ENCODE data around the gene ZSCAN10. TPM values are rescaled to one million over a fixed set of nuclear protein-coding genes. Genes with fewer than 3 reads are reported as not detected.
"Not testable (repeated sequence)": the region's sequence is repeated elsewhere in the genome, so short reads cannot be mapped to it uniquely, and the experiment has no call there.

The ZSCAN10 gene
- total RNA-seq, 2 donors from 2014 or later, result 0.34 to 0.45 TPM

- Mint-ChIP-seq H3K9me3 (no peaks in the 10 kb centered on the region), H3K27ac (no peak overlapping the region), H3K4me3 (no peak overlapping the region), H3K4me1 (peaks cover 4% of the 10 kb centered on the region), H3K27me3 (no peaks in the 10 kb centered on the region), H3K36me3 (ENCODE audit: low read depth) (peaks cover 26% of the 10 kb centered on the region)
- no peak for ATAC-seq (replicated peaks)
Observed at GRCh38 chr16:3140603-3141427, 41.7 kb upstream of the ZSCAN10 start.

- H3K27ac Mint-ChIP-seq; H3K27me3 Mint-ChIP-seq; H3K9me3 Mint-ChIP-seq; H3K4me1 Mint-ChIP-seq; H3K4me3 Mint-ChIP-seq; ATAC-seq (replicated peaks): not testable (repeated sequence)
- peaks cover 28% of the 10 kb centered on the region for H3K36me3 Mint-ChIP-seq (ENCODE audit: low read depth)
Observed at GRCh38 chr16:3139561-3139960, 40.5 kb upstream of the ZSCAN10 start.

GRCh38 chr16:3138823-3139426, 39.8 kb upstream of the ZSCAN10 start:
- no peaks in the 10 kb centered on the region for H3K9me3 Mint-ChIP-seq
- no peak for ATAC-seq (replicated peaks)
- no peak overlapping the region for H3K4me3 Mint-ChIP-seq
- H3K27ac Mint-ChIP-seq, result no peak overlapping the region
- no peaks in the 10 kb centered on the region for H3K27me3 Mint-ChIP-seq
- H3K4me1 Mint-ChIP-seq, result peaks cover 4% of the 10 kb centered on the region
- peaks cover 32% of the 10 kb centered on the region for H3K36me3 Mint-ChIP-seq (ENCODE audit: low read depth)

GRCh38 chr16:3138342-3138741, 39.2 kb upstream of the ZSCAN10 start:
- peaks cover 4% of the 10 kb centered on the region for H3K4me1 Mint-ChIP-seq
- H3K27ac Mint-ChIP-seq, result no peak overlapping the region
- H3K4me3 Mint-ChIP-seq, result no peak overlapping the region
- H3K36me3 Mint-ChIP-seq (ENCODE audit: low read depth), result peaks cover 36% of the 10 kb centered on the region
- ATAC-seq (replicated peaks), result no peak
- H3K27me3 Mint-ChIP-seq, result no peaks in the 10 kb centered on the region
- no peaks in the 10 kb centered on the region for H3K9me3 Mint-ChIP-seq

- Mint-ChIP-seq H3K9me3 (no peaks in the 10 kb centered on the region), H3K27ac (no peak overlapping the region), H3K4me3 (no peak overlapping the region), H3K36me3 (ENCODE audit: low read depth) (peaks cover 39% of the 10 kb centered on the region), H3K4me1 (peaks cover under 1% of the 10 kb centered on the region), H3K27me3 (no peaks in the 10 kb centered on the region)
- ATAC-seq (replicated peaks), result no peak
Observed at GRCh38 chr16:3137267-3137666, 38.2 kb upstream of the ZSCAN10 start.

GRCh38 chr16:3135126-3135715, 36.1 kb upstream of the ZSCAN10 start:
- Mint-ChIP-seq H3K27me3 (no peaks in the 10 kb centered on the region), H3K4me1 (no peaks in the 10 kb centered on the region)

GRCh38 chr16:3134338-3135125, 35.4 kb upstream of the ZSCAN10 start, which contains the start of gene ZNF213:
Gene ZNF213 (plus strand): TSS chr16:3135029. CDS start chr16:3137281, 2,252 bp downstream.
- peak; percentile 97 for ATAC-seq (replicated peaks)

More at GRCh38 chr16:3135126-3135715, 36.1 kb upstream of the ZSCAN10 start:
- H3K9me3 Mint-ChIP-seq, result no peaks in the 10 kb centered on the region
- peak; percentile 59 for ATAC-seq (replicated peaks)
- peak overlapping the region; percentile 89 for H3K27ac Mint-ChIP-seq
- peaks cover 41% of the 10 kb centered on the region for H3K36me3 Mint-ChIP-seq (ENCODE audit: low read depth)
- peak overlapping the region; percentile 86 for H3K4me3 Mint-ChIP-seq

GRCh38 chr16:3133844-3134243, 34.8 kb upstream of the ZSCAN10 start:
- Mint-ChIP-seq H3K9me3 (no peaks in the 10 kb centered on the region), H3K27ac (peak overlapping the region; percentile 89), H3K36me3 (ENCODE audit: low read depth) (peaks cover 45% of the 10 kb centered on the region), H3K27me3 (no peaks in the 10 kb centered on the region), H3K4me1 (peaks cover 5% of the 10 kb centered on the region), H3K4me3 (peak overlapping the region; percentile 86)
- no peak for ATAC-seq (replicated peaks)

More at GRCh38 chr16:3134338-3135125, 35.4 kb upstream of the ZSCAN10 start, which contains the start of gene ZNF213:
- Mint-ChIP-seq H3K9me3 (no peaks in the 10 kb centered on the region), H3K36me3 (ENCODE audit: low read depth) (peaks cover 43% of the 10 kb centered on the region), H3K27me3 (no peaks in the 10 kb centered on the region), H3K4me1 (peaks cover 4% of the 10 kb centered on the region), H3K27ac (peak within 1 kb of the TSS; percentile 89), H3K4me3 (peak within 1 kb of the TSS; percentile 86)

- no peaks in the 10 kb centered on the region for H3K27me3 Mint-ChIP-seq
- H3K4me1 Mint-ChIP-seq, result peaks cover 7% of the 10 kb centered on the region
- H3K27ac Mint-ChIP-seq, result no peak overlapping the region
- H3K4me3 Mint-ChIP-seq, result no peak overlapping the region
- ATAC-seq (replicated peaks), result no peak
- H3K9me3 Mint-ChIP-seq, result no peaks in the 10 kb centered on the region
- H3K36me3 Mint-ChIP-seq (ENCODE audit: low read depth), result peaks cover 53% of the 10 kb centered on the region
Observed at GRCh38 chr16:3131755-3132377, 32.8 kb upstream of the ZSCAN10 start.

GRCh38 chr16:3129137-3130131, 30.3 kb upstream of the ZSCAN10 start:
- peak overlapping the region; percentile 71 for H3K27ac Mint-ChIP-seq
- H3K4me1 Mint-ChIP-seq, result peaks cover 16% of the 10 kb centered on the region
- peak overlapping the region; percentile 87 for H3K4me3 Mint-ChIP-seq
- no peaks in the 10 kb centered on the region for H3K27me3 Mint-ChIP-seq
- no peaks in the 10 kb centered on the region for H3K9me3 Mint-ChIP-seq
- peaks cover 55% of the 10 kb centered on the region for H3K36me3 Mint-ChIP-seq (ENCODE audit: low read depth)
- peak; percentile 79 for ATAC-seq (replicated peaks)

- Mint-ChIP-seq H3K36me3 (ENCODE audit: low read depth) (peaks cover 42% of the 10 kb centered on the region), H3K27me3 (no peaks in the 10 kb centered on the region), H3K9me3 (no peaks in the 10 kb centered on the region), H3K4me1 (peaks cover 21% of the 10 kb centered on the region), H3K4me3 (peak overlapping the region; percentile 87), H3K27ac (no peak overlapping the region)
- no peak for ATAC-seq (replicated peaks)
Observed at GRCh38 chr16:3127745-3128144, 28.7 kb upstream of the ZSCAN10 start.

- H3K36me3 Mint-ChIP-seq (ENCODE audit: low read depth), result peaks cover 17% of the 10 kb centered on the region
- H3K4me3 Mint-ChIP-seq, result peak overlapping the region; percentile 91
- ATAC-seq (replicated peaks), result peak; percentile 96
- peaks cover 16% of the 10 kb centered on the region for H3K4me1 Mint-ChIP-seq
- H3K9me3 Mint-ChIP-seq, result no peaks in the 10 kb centered on the region
- no peaks in the 10 kb centered on the region for H3K27me3 Mint-ChIP-seq
- peak overlapping the region; percentile 85 for H3K27ac Mint-ChIP-seq
Observed at GRCh38 chr16:3123986-3124886, 25.1 kb upstream of the ZSCAN10 start.
